Lower lobe of right lung (tissue), 2 donors: ENCODE data around the gene GNAO1. TPM values are rescaled to one million over a fixed set of nuclear protein-coding genes. Genes with fewer than 3 reads are reported as not detected.

Source experiments
- ATAC-seq, 2 donors: fragments of 200-7000 bp; cut with Tn5 transposase; one replicate each; pipeline ENCODE4 v1.9.1; 2020 to 2022; ENCODE audit warnings: mild to moderate bottlenecking in 2 of 2, moderate library complexity in 2 of 2
- DNase-seq: peaks from one replicate; pipeline ENCODE4 v3.0.0-alpha.2; 2020
- H3K27ac ChIP-seq: fragments of 200-600 bp; one replicate; pipeline ENCODE4 v1.8.0; 2022
- H3K27me3 ChIP-seq: fragments of 200-600 bp; one replicate; pipeline ENCODE4 v1.8.0; 2022; ENCODE audit warnings: low read depth
- H3K36me3 ChIP-seq: fragments of 200-600 bp; one replicate; pipeline ENCODE4 v1.8.0; 2022; ENCODE audit warnings: mild to moderate bottlenecking
- H3K4me1 ChIP-seq: fragments of 200-600 bp; one replicate; pipeline ENCODE4 v1.8.0; 2022
- H3K4me3 ChIP-seq: fragments of 200-600 bp; one replicate; pipeline ENCODE4 v1.8.0; 2022; ENCODE audit warnings: mild to moderate bottlenecking
- H3K9me3 ChIP-seq: fragments of 200-600 bp; one replicate; pipeline ENCODE4 v1.8.0; 2022
- intact Hi-C: fragments of 100-400 bp; cut with DNase I; formaldehyde crosslinking; loops from one replicate; pipeline ENCODE4 v1.11.0; 2022
- total RNA-seq: library from RNA; stranded (reverse); fragmentation: NEBNext Ultra II Directional; extraction: Animal tissue kit (Norgen Biotek cat#: 25700); gene quantifications from one replicate; pipeline ENCODE4 v1.2.1, GENCODE V29; 2021
- TF ChIP-seq, protein P1 (sequence below): fragments of 200-600 bp; IDR thresholded peaks from one replicate; pipeline ENCODE4 v1.8.0; 2022; ENCODE audit warnings: antibody characterized with exemption, mild to moderate bottlenecking
- donor health status: DM: no; HTN: yes; CAD: no; lungs with severe emphysema.

Gene GNAO1
- total RNA-seq, 1 donor from 2014 or later = 1.8 TPM

DNA sequence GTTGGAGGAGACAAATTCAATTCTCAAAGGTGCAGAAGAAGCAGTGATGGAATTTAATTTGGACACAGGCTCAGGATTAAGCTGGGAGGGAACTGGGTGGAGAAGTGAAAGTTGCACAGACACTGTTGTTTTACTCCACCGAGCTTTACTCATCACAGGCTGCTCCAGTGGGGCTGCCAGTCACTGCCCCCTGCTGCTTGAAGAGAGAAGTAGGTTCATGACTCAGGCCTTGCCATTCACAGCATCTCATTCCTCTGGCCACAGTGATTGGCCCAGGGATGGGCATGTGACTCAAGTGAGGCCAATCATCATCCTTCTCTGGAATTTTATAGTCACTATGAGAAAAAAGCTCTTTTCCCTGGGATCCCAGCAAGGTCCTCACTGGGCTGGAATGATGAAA is 11.8 kb downstream of the GNAO1 start:
- ATAC-seq (peak; percentile 68 to 81), DNase-seq (no peak)
- Histone ChIP-seq H3K9me3 (no peaks in the 10 kb centered on the region), H3K27me3 (no peaks in the 10 kb centered on the region), H3K36me3 (no peaks in the 10 kb centered on the region), H3K27ac (no peak overlapping the region), H3K4me1 (no peaks in the 10 kb centered on the region), H3K4me3 (no peak overlapping the region)
- intact Hi-C loops = no loop called here
- TF ChIP-seq, protein P1, sequence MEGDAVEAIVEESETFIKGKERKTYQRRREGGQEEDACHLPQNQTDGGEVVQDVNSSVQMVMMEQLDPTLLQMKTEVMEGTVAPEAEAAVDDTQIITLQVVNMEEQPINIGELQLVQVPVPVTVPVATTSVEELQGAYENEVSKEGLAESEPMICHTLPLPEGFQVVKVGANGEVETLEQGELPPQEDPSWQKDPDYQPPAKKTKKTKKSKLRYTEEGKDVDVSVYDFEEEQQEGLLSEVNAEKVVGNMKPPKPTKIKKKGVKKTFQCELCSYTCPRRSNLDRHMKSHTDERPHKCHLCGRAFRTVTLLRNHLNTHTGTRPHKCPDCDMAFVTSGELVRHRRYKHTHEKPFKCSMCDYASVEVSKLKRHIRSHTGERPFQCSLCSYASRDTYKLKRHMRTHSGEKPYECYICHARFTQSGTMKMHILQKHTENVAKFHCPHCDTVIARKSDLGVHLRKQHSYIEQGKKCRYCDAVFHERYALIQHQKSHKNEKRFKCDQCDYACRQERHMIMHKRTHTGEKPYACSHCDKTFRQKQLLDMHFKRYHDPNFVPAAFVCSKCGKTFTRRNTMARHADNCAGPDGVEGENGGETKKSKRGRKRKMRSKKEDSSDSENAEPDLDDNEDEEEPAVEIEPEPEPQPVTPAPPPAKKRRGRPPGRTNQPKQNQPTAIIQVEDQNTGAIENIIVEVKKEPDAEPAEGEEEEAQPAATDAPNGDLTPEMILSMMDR = peak; percentile 36

DNA sequence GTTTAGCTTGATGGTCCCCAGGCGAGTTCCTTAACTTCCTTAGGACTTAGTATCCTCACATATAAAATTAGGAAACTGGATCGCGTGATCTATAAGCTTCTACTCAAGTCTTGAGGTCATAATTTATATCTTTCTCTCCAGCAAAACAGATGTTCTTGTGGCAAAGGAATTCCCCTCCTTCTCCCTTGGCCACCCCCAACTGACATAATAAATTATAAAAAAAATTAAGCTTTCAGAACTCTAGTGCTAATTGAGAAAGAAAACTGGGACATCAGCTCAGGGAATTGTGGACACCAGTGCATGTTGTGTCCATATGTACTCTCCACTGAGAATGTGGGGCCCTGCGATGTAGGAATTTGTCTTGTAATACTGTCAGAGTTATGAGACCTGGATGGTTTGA is 13.5 kb downstream of the GNAO1 start:
- intact Hi-C loops = no loop called here
- DNase-seq = no peak
- no peak overlapping the region for H3K27ac ChIP-seq

DNA sequence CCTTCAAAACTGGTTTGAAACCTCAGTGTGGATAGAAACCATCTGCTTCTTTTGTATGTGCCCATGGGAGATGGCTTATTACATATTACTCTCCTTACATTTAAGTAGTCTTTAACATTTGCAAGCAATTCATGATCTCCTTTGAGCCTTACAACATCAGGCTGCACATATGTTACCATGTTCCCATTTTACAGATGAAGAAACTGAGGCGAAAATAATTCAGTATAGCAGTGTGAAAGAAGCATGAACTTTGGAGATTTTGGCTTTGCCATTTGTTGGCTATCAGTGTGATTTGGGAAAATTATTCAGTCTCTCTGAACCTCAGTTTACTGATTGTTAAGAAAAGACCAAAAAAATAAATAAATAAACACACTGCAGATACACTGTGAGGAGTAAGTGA is 15.7 kb downstream of the GNAO1 start:
- Histone ChIP-seq H3K27me3 (no peaks in the 10 kb centered on the region), H3K27ac (no peak overlapping the region), H3K4me3 (no peak overlapping the region), H3K4me1 (peaks cover 5% of the 10 kb centered on the region), H3K36me3 (no peaks in the 10 kb centered on the region), H3K9me3 (no peaks in the 10 kb centered on the region)
- ATAC-seq = no peak
- TF ChIP-seq, protein P1 = no peak
- intact Hi-C loops = no loop called here
- no peak for DNase-seq

More for the DNA sequence above, 13.5 kb downstream of the GNAO1 start:
- H3K27me3 ChIP-seq = no peaks in the 10 kb centered on the region
- no peaks in the 10 kb centered on the region for H3K4me1 ChIP-seq
- no peak for ATAC-seq
- H3K9me3 ChIP-seq = no peaks in the 10 kb centered on the region
- TF ChIP-seq, protein P1 = no peak
- no peaks in the 10 kb centered on the region for H3K36me3 ChIP-seq
- H3K4me3 ChIP-seq = no peak overlapping the region

DNA sequence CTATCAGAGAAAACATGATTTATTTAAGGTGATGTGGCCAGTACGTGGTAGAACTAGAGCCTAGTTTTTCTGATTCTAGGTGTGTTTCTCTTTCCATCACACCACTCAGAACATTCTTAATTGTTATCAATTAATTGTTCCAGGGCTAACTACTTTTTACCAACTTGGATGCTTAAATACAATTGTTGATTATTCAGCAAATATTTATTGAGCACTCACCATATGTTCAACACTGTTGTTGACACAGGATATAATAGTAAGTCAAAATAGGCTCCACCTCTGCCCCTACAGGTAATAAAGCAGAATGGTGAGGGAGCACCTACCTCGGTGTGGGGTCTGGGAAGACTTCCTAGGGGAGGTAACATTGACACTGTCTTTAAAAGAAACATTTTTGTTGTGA is 16.1 kb downstream of the GNAO1 start:
- Histone ChIP-seq H3K27me3 (no peaks in the 10 kb centered on the region), H3K9me3 (no peaks in the 10 kb centered on the region), H3K4me1 (peaks cover 7% of the 10 kb centered on the region), H3K36me3 (no peaks in the 10 kb centered on the region), H3K27ac (no peak overlapping the region), H3K4me3 (no peak overlapping the region)
- TF ChIP-seq, protein P1 = no peak
- DNase-seq (no peak), ATAC-seq (no peak)
- intact Hi-C loops = no loop called here

DNA sequence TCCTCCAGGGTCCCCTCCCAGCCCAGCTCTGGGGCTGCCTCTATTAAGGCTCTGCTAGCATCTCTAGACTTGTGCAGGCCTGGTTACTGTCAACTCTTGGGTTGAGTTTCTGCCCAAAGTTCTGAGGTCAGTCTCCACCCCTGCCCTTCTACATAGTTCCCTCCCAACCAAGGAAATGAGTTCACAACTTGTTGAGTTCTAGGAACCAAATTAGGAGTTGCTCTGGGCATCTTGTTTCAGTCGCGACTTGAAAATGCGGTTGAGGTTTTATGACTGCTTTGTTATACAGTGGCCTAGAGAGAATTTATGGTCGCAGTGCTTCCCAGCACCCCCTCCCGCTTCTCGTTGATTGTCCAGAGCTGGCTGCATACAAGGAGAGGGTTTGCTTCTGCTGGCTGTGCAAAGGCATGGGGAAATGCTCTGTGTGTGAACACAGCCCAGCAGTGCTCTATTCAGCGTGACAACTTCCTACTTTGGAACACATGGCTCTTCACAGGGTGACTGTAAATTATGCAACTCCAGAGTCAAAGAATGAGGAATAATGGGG is 20.2 kb downstream of the GNAO1 start:
- ATAC-seq = peak in 1 of 2 donors; percentile 77
- Histone ChIP-seq H3K9me3 (no peaks in the 10 kb centered on the region), H3K27ac (no peak overlapping the region), H3K27me3 (no peaks in the 10 kb centered on the region), H3K4me1 (peaks cover 7% of the 10 kb centered on the region), H3K36me3 (no peaks in the 10 kb centered on the region), H3K4me3 (no peak overlapping the region)
- intact Hi-C loops = no loop called here
- no peak for DNase-seq
- TF ChIP-seq, protein P1 = no peak
